Heart left ventricle (tissue), 13 donors: Measurements from ENCODE around the gene RREB1.

Experiments
- POLR2A ChIP-seq, 2 donors: fragments of 450-650 bp; IDR thresholded peaks; one replicate each; pipeline ENCODE4 v1.6.1; 2017; ENCODE audit warnings: antibody characterized with exemption in 2 of 2, mild to moderate bottlenecking in 2 of 2, moderate library complexity in 2 of 2
- TF ChIP-seq, protein P1 (sequence below), 12 donors: fragments of 200-600 bp; sonication (generic) in 4 of 12; IDR thresholded peaks; one replicate each; pipeline versions ENCODE4 v1.5.0 to v1.8.0; 2018 to 2022; ENCODE audit warnings: antibody characterized with exemption in 12 of 12, mild to moderate bottlenecking in 5 of 12
- donor health status: ischemic (EF 13 %, LVEDD 7.1; RV severe dilation, severe dysfunction).
- donor health status: DM: no; HTN: yes; CAD: no.
- donor health status: DM: no; HTN: no; CAD: no.
- donor health status: ischemic (EF 25% LVEDD 6.9; RV normal size, moderate dysfunction).
- donor health status: ischemic (EF 25% LVEDD 5.7; RV mildly dilated, moderate dysfunction).
- donor health status: ischemic (EF 35%, LVEDD 5.7; RV mildly dilated, moderate dysfunction).
- donor health status: nonischemic (EF 11% LVEDD 7.7; RV severe dilation, severe dysfunction).
- donor health status: DM: yes; HTN: yes; CAD: no.
- donor health status: PGD.
- donor health status: ischemic (EF 29% LVEDD 5.4; RV normal size, mild dysfunction).
- donor health status: nonischemic (EF 23%, LVEDD 6.1; RV moderate dilation, normal function).

GRCh38 chr6:7150381-7151064 lies 42.8 kb downstream of the RREB1 start:
- TF ChIP-seq, protein P1, sequence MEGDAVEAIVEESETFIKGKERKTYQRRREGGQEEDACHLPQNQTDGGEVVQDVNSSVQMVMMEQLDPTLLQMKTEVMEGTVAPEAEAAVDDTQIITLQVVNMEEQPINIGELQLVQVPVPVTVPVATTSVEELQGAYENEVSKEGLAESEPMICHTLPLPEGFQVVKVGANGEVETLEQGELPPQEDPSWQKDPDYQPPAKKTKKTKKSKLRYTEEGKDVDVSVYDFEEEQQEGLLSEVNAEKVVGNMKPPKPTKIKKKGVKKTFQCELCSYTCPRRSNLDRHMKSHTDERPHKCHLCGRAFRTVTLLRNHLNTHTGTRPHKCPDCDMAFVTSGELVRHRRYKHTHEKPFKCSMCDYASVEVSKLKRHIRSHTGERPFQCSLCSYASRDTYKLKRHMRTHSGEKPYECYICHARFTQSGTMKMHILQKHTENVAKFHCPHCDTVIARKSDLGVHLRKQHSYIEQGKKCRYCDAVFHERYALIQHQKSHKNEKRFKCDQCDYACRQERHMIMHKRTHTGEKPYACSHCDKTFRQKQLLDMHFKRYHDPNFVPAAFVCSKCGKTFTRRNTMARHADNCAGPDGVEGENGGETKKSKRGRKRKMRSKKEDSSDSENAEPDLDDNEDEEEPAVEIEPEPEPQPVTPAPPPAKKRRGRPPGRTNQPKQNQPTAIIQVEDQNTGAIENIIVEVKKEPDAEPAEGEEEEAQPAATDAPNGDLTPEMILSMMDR (IDR thresholded peaks at IDR 0.05): no peak
- TF ChIP-seq POLR2A (IDR thresholded peaks at IDR 0.05): no peak
